NOMO-1 treated with DMSO at 0.1 percent for 48 hours (cell line): ENCODE measurements around the gene SIX2.

ENCODE experiments used
- DNase-seq: peaks from one replicate; lab custom pipeline; 2025; ENCODE audit not compliant: unreplicated experiment; lab: John Stamatoyannopoulos, UW

The SIX2 gene

GRCh38 chr2:45003579-45004551, 5.4 kb downstream of the SIX2 start:
- no peak for DNase-seq

- no peak for DNase-seq
These were observed 6.6 kb downstream of the SIX2 start for GRCh38 chr2:45002686-45003085.

- DNase-seq, result no peak
These were observed 7.3 kb downstream of the SIX2 start for GRCh38 chr2:45001869-45002385.

GRCh38 chr2:45000921-45001868, 8.1 kb downstream of the SIX2 start:
- no peak for DNase-seq

GRCh38 chr2:45000341-45000901, 8.8 kb downstream of the SIX2 start:
- DNase-seq, result no peak

GRCh38 chr2:44999540-44999939, 9.7 kb downstream of the SIX2 start:
- no peak for DNase-seq

- no peak for DNase-seq
These were observed 11.3 kb downstream of the SIX2 start for GRCh38 chr2:44997963-44998362.

- no peak for DNase-seq
These were observed 12.9 kb downstream of the SIX2 start for GRCh38 chr2:44996356-44996755.

GRCh38 chr2:44994377-44994776, 14.9 kb downstream of the SIX2 start:
- DNase-seq, result no peak

- DNase-seq, result no peak
These were observed 20.1 kb downstream of the SIX2 start for GRCh38 chr2:44989176-44989575.

GRCh38 chr2:44983836-44984604, 25.2 kb downstream of the SIX2 start:
- DNase-seq, result no peak

GRCh38 chr2:44981714-44982108, 27.5 kb downstream of the SIX2 start:
- DNase-seq, result peak; percentile 51

- DNase-seq, result no peak
These were observed 28.2 kb downstream of the SIX2 start for GRCh38 chr2:44980751-44981713.

- DNase-seq, result no peak
These were observed 29.7 kb downstream of the SIX2 start for GRCh38 chr2:44979581-44979980.

- DNase-seq, result no peak
These were observed 33.4 kb downstream of the SIX2 start for GRCh38 chr2:44975571-44976450.

GRCh38 chr2:44974064-44974715, 35.1 kb downstream of the SIX2 start:
- no peak for DNase-seq

- no peak for DNase-seq
These were observed 36.3 kb downstream of the SIX2 start for GRCh38 chr2:44972771-44973535.
